Measurements from ENCODE around the gene KLHDC10. TPM values are rescaled to one million over a fixed set of nuclear protein-coding genes. Genes with fewer than 3 reads are reported as not detected.

Gene KLHDC10
- total and polyA plus RNA-seq, 2 of the 13 experiments (the other 11 are each of a cell fraction or from before 2014, with no cell fraction given) = 11.9 to 21.6 TPM

- TF ChIP-seq ZNF333 (CRISPR knock-in tag; IDR thresholded peaks at IDR 0.05; ENCODE audit: borderline replicate concordance) (no peak), ZNF879 (CRISPR knock-in tag; IDR thresholded peaks at IDR 0.05) (no peak), ZNF138 (CRISPR knock-in tag; IDR thresholded peaks at IDR 0.05; ENCODE audit: low read depth) (no peak), ZNF460 (CRISPR knock-in tag; IDR thresholded peaks at IDR 0.05; ENCODE audit: borderline replicate concordance) (peak; percentile 84), ZNF615 (CRISPR knock-in tag; IDR thresholded peaks at IDR 0.05; ENCODE audit: borderline replicate concordance) (no peak), HDAC2 (CRISPR knock-in tag; IDR thresholded peaks at IDR 0.05) (peak; percentile 67; the same call in 1 of the 2 replicates), ARNT2 (CRISPR knock-in tag; IDR thresholded peaks at IDR 0.05; ENCODE audit: low read depth) (no peak), ZNF564 (CRISPR knock-in tag; IDR thresholded peaks at IDR 0.05) (no peak), GABPA (IDR thresholded peaks at IDR 0.05; ENCODE audit: low read depth, low read length) (no peak), GABPA (CRISPR knock-in tag; IDR thresholded peaks at IDR 0.05; ENCODE audit: low read depth) (peak; percentile 19; the same call in 1 of the 2 replicates), TEAD3 (CRISPR knock-in tag; optimal IDR thresholded peaks at IDR 0.05; ENCODE audit: borderline replicate concordance) (peak; percentile 24), FOXO1 (CRISPR knock-in tag; IDR thresholded peaks at IDR 0.05) (peak; percentile 40; the same call in 1 of the 2 replicates), ZNF784 (CRISPR knock-in tag; IDR thresholded peaks at IDR 0.05; ENCODE audit: borderline replicate concordance) (no peak), CCAR2 (optimal IDR thresholded peaks at IDR 0.05; ENCODE audit: low read depth, low read length) (no peak), ZNF609 (CRISPR knock-in tag; IDR thresholded peaks at IDR 0.05; ENCODE audit: borderline replicate concordance) (no peak), MLX (CRISPR knock-in tag; IDR thresholded peaks at IDR 0.05) (peak; percentile 19; the same call in 1 of the 2 replicates), ZNF841 (CRISPR knock-in tag; IDR thresholded peaks at IDR 0.05; ENCODE audit: borderline replicate concordance) (no peak), ZNF44 (CRISPR knock-in tag; IDR thresholded peaks at IDR 0.05) (no peak), GATAD2A (CRISPR knock-in tag; IDR thresholded peaks at IDR 0.05) (peak; percentile 92), POLR2AphosphoS5 (IDR thresholded peaks at IDR 0.05; ENCODE audit: low read depth, low read length) (no peak), SP2 (CRISPR knock-in tag; IDR thresholded peaks at IDR 0.05) (no peak), CERS6 (CRISPR knock-in tag; IDR thresholded peaks at IDR 0.05) (no peak)
Observed at GRCh38 chr7:130065500-130066152, 4.7 kb upstream of the KLHDC10 start (continued).
